DMS79 (cell line): ENCODE measurements around the gene SLC25A1.
"Not testable (repeated sequence)": the region's sequence is repeated elsewhere in the genome, so short reads cannot be mapped to it uniquely, and the experiment has no call there.

ENCODE experiments used
- DNase-seq: peaks from one replicate; lab custom pipeline; 2025; lab: John Stamatoyannopoulos, UW

The SLC25A1 gene

GRCh38 chr22:19166421-19166820, 12.1 kb downstream of the SLC25A1 start:
- DNase-seq, result no peak

- DNase-seq, result no peak
Observed at GRCh38 chr22:19164425-19164824, 14.1 kb downstream of the SLC25A1 start.

- DNase-seq, result not testable (repeated sequence)
Observed at GRCh38 chr22:19158649-19159048, 19.9 kb downstream of the SLC25A1 start.

- DNase-seq, result not testable (repeated sequence)
Observed at GRCh38 chr22:19156109-19156508, 22.4 kb downstream of the SLC25A1 start.

- DNase-seq, result no peak
Observed at GRCh38 chr22:19152942-19153883, 25.3 kb downstream of the SLC25A1 start.

GRCh38 chr22:19151329-19152191, 27.0 kb downstream of the SLC25A1 start:
- no peak for DNase-seq

GRCh38 chr22:19150482-19151328, 27.8 kb downstream of the SLC25A1 start:
- no peak for DNase-seq

GRCh38 chr22:19149991-19150390, 28.5 kb downstream of the SLC25A1 start, which contains the start of gene GSC2:
Gene GSC2, minus strand, starts transcription at chr22:19150292. Its CDS starts 9 bp downstream, at chr22:19150283.
- no peak for DNase-seq

- DNase-seq, result no peak
Observed at GRCh38 chr22:19149047-19149883, 29.3 kb downstream of the SLC25A1 start.

- no peak for DNase-seq
Observed at GRCh38 chr22:19148417-19149046, 30.0 kb downstream of the SLC25A1 start.

- DNase-seq, result no peak
Observed at GRCh38 chr22:19147195-19147780, 31.2 kb downstream of the SLC25A1 start.

GRCh38 chr22:19146215-19146968, 32.1 kb downstream of the SLC25A1 start:
- no peak for DNase-seq

- no peak for DNase-seq
Observed at GRCh38 chr22:19143967-19144400, 34.6 kb downstream of the SLC25A1 start.

- DNase-seq, result no peak
Observed at GRCh38 chr22:19143212-19143611, 35.3 kb downstream of the SLC25A1 start.

GRCh38 chr22:19142394-19142793, 36.1 kb downstream of the SLC25A1 start:
- DNase-seq, result no peak

- no peak for DNase-seq
Observed at GRCh38 chr22:19139974-19140373, 38.6 kb downstream of the SLC25A1 start.

GRCh38 chr22:19139001-19139356, 39.6 kb downstream of the SLC25A1 start:
- DNase-seq, result no peak

- no peak for DNase-seq
Observed at GRCh38 chr22:19138217-19139000, 40.1 kb downstream of the SLC25A1 start.
